Lower lobe of right lung (tissue), 2 donors: Measurements from ENCODE around the gene FLT3. TPM values are rescaled to one million over a fixed set of nuclear protein-coding genes. Genes with fewer than 3 reads are reported as not detected.

Experiments
- ATAC-seq, 2 donors: fragments of 200-7000 bp; cut with Tn5 transposase; one replicate each; pipeline ENCODE4 v1.9.1; 2020 to 2022; ENCODE audit warnings: mild to moderate bottlenecking in 2 of 2, moderate library complexity in 2 of 2
- DNase-seq: peaks from one replicate; pipeline ENCODE4 v3.0.0-alpha.2; 2020
- H3K27ac ChIP-seq: fragments of 200-600 bp; one replicate; pipeline ENCODE4 v1.8.0; 2022
- H3K27me3 ChIP-seq: fragments of 200-600 bp; one replicate; pipeline ENCODE4 v1.8.0; 2022; ENCODE audit warnings: low read depth
- H3K36me3 ChIP-seq: fragments of 200-600 bp; one replicate; pipeline ENCODE4 v1.8.0; 2022; ENCODE audit warnings: mild to moderate bottlenecking
- H3K4me1 ChIP-seq: fragments of 200-600 bp; one replicate; pipeline ENCODE4 v1.8.0; 2022
- H3K4me3 ChIP-seq: fragments of 200-600 bp; one replicate; pipeline ENCODE4 v1.8.0; 2022; ENCODE audit warnings: mild to moderate bottlenecking
- H3K9me3 ChIP-seq: fragments of 200-600 bp; one replicate; pipeline ENCODE4 v1.8.0; 2022
- CTCF ChIP-seq: fragments of 200-600 bp; IDR thresholded peaks from one replicate; pipeline ENCODE4 v1.8.0; 2022; ENCODE audit warnings: antibody characterized with exemption, mild to moderate bottlenecking
- intact Hi-C: fragments of 100-400 bp; cut with DNase I; formaldehyde crosslinking; loops from one replicate; pipeline ENCODE4 v1.11.0; 2022
- total RNA-seq: library from RNA; stranded (reverse); fragmentation: NEBNext Ultra II Directional; extraction: Animal tissue kit (Norgen Biotek cat#: 25700); gene quantifications from one replicate; pipeline ENCODE4 v1.2.1, GENCODE V29; 2021
- donor health status: DM: no; HTN: yes; CAD: no; lungs with severe emphysema.

FLT3 gene
- total RNA-seq, 1 donor from 2014 or later: 1.6 TPM

- H3K4me3 ChIP-seq: no peak overlapping the region
- ATAC-seq (no peak), DNase-seq (no peak)
- no peaks in the 10 kb centered on the region for H3K4me1 ChIP-seq
- TF ChIP-seq CTCF: no peak
- H3K27me3 ChIP-seq: peaks cover 4% of the 10 kb centered on the region
- no peak overlapping the region for H3K27ac ChIP-seq
- no peaks in the 10 kb centered on the region for H3K9me3 ChIP-seq
- intact Hi-C loops: no loop called here
- no peaks in the 10 kb centered on the region for H3K36me3 ChIP-seq
These were observed 44.0 kb downstream of the FLT3 start for GRCh38 chr13:28056426-28056825.

- Histone ChIP-seq H3K27ac (no peak overlapping the region), H3K4me3 (no peak overlapping the region), H3K9me3 (no peaks in the 10 kb centered on the region), H3K4me1 (peaks cover under 1% of the 10 kb centered on the region), H3K36me3 (no peaks in the 10 kb centered on the region), H3K27me3 (peaks cover 4% of the 10 kb centered on the region)
- intact Hi-C loops: no loop called here
- ATAC-seq (no peak), DNase-seq (no peak)
- no peak for TF ChIP-seq CTCF
These were observed 45.0 kb downstream of the FLT3 start for GRCh38 chr13:28055357-28055756.

GRCh38 chr13:28052945-28053344 is 47.4 kb downstream of the FLT3 start:
- Histone ChIP-seq H3K27ac (no peak overlapping the region), H3K36me3 (no peaks in the 10 kb centered on the region), H3K27me3 (peaks cover 4% of the 10 kb centered on the region), H3K4me1 (peaks cover 7% of the 10 kb centered on the region), H3K9me3 (no peaks in the 10 kb centered on the region), H3K4me3 (no peak overlapping the region)
- intact Hi-C loops: no loop called here
- peak in 1 of 2 donors; percentile 53 for ATAC-seq
- TF ChIP-seq CTCF: no peak
- DNase-seq: no peak

GRCh38 chr13:28049880-28050875 is 50.2 kb downstream of the FLT3 start:
- TF ChIP-seq CTCF: no peak
- ATAC-seq (no peak), DNase-seq (no peak)
- Histone ChIP-seq H3K36me3 (no peaks in the 10 kb centered on the region), H3K9me3 (no peaks in the 10 kb centered on the region), H3K4me1 (peaks cover 7% of the 10 kb centered on the region), H3K4me3 (no peak overlapping the region), H3K27me3 (no peaks in the 10 kb centered on the region), H3K27ac (no peak overlapping the region)
- intact Hi-C loops: no loop called here

- intact Hi-C loops: no loop called here
- no peak for TF ChIP-seq CTCF
- no peak for ATAC-seq
These were observed 51.2 kb downstream of the FLT3 start for GRCh38 chr13:28049215-28049614.

More at GRCh38 chr13:28049215-28049614, 51.2 kb downstream of the FLT3 start:
- Histone ChIP-seq H3K9me3 (no peaks in the 10 kb centered on the region), H3K27ac (no peak overlapping the region), H3K4me3 (no peak overlapping the region), H3K4me1 (peaks cover 7% of the 10 kb centered on the region), H3K27me3 (no peaks in the 10 kb centered on the region), H3K36me3 (no peaks in the 10 kb centered on the region)
- no peak for DNase-seq
